HL-60 (cell line): ENCODE data around the gene PNMA6F.

Experiments used
- DNase-seq, 2 experiments: peaks; one replicate each; pipeline ENCODE4 v3.0.0-alpha.2; 2010 to 2020; ENCODE audit warnings: low read depth in 1 of 2, low spot score in 1 of 2
- H3K27ac ChIP-seq: fragments of 250-450 bp; sonication (Bioruptor Pico); replicated peaks from 2 replicates; pipeline ENCODE4 v1.5.1; 2020; ENCODE audit warnings: mild to moderate bottlenecking, moderate library complexity
- H3K27me3 ChIP-seq: fragments of 250-450 bp; sonication (Bioruptor Pico); 2 replicates; pipeline ENCODE4 v1.5.1; 2021; ENCODE audit warnings: mild to moderate bottlenecking, moderate library complexity; ENCODE audit not compliant: insufficient read depth, poor library complexity, severe bottlenecking
- H3K4me3 ChIP-seq: replicated peaks from 2 replicates; pipeline ENCODE4 v1.5.1; 2011; ENCODE audit warnings: mild to moderate bottlenecking, control low read depth, low read length; ENCODE audit not compliant: insufficient read depth
- CTCF ChIP-seq: IDR thresholded peaks from one replicate; pipeline ENCODE4 v1.5.1; 2011; ENCODE audit warnings: low read length, control low read depth, inconsistent platforms; ENCODE audit not compliant: insufficient read depth
- GABPA ChIP-seq: IDR thresholded peaks from 2 replicates; pipeline ENCODE4 v1.6.1; 2012; ENCODE audit warnings: low read depth
- POLR2AphosphoS5 ChIP-seq: IDR thresholded peaks from 2 replicates; pipeline ENCODE4 v1.6.1; 2012; ENCODE audit warnings: low read depth
- SPI1 ChIP-seq: IDR thresholded peaks from 2 replicates; pipeline ENCODE4 v1.6.1; 2012; ENCODE audit warnings: low read depth, mild to moderate bottlenecking, borderline replicate concordance
- TF ChIP-seq, protein P1 (sequence below): IDR thresholded peaks from 2 replicates; pipeline ENCODE4 v1.6.1; 2012; ENCODE audit warnings: low read depth; ENCODE audit not compliant: insufficient replicate concordance

Gene PNMA6F

GRCh38 chrX:153361781-153362397 lies 40.3 kb upstream of the PNMA6F start:
- no peak for TF ChIP-seq POLR2AphosphoS5
- TF ChIP-seq CTCF, result no peak
- TF ChIP-seq SPI1, result no peak
- TF ChIP-seq, protein P1, sequence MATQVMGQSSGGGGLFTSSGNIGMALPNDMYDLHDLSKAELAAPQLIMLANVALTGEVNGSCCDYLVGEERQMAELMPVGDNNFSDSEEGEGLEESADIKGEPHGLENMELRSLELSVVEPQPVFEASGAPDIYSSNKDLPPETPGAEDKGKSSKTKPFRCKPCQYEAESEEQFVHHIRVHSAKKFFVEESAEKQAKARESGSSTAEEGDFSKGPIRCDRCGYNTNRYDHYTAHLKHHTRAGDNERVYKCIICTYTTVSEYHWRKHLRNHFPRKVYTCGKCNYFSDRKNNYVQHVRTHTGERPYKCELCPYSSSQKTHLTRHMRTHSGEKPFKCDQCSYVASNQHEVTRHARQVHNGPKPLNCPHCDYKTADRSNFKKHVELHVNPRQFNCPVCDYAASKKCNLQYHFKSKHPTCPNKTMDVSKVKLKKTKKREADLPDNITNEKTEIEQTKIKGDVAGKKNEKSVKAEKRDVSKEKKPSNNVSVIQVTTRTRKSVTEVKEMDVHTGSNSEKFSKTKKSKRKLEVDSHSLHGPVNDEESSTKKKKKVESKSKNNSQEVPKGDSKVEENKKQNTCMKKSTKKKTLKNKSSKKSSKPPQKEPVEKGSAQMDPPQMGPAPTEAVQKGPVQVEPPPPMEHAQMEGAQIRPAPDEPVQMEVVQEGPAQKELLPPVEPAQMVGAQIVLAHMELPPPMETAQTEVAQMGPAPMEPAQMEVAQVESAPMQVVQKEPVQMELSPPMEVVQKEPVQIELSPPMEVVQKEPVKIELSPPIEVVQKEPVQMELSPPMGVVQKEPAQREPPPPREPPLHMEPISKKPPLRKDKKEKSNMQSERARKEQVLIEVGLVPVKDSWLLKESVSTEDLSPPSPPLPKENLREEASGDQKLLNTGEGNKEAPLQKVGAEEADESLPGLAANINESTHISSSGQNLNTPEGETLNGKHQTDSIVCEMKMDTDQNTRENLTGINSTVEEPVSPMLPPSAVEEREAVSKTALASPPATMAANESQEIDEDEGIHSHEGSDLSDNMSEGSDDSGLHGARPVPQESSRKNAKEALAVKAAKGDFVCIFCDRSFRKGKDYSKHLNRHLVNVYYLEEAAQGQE, result no peak
- Histone ChIP-seq H3K27ac (no peak overlapping the region), H3K27me3 (no peaks in the 10 kb centered on the region), H3K4me3 (no peak overlapping the region)
- no peak for DNase-seq

DNA sequence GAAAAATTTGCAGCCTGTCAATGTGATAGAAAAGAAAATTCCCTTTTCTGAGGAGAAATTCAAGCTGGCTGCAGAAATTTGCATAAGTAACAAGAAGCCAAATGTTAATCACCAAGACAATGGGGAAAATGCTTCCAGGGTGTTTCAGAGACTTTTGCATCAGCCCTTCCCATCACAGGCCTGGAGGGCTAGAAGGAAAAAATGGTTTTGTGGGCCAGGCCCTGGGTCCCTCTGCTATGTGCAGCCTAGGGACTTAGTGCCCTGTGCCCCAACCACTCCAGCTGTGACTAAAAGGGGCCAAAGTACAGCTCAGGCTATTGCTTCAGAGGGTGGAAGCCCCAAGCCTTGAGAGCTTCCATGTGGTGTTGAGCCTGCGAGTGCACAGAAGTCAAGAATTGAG lies 36.3 kb upstream of the PNMA6F start:
- TF ChIP-seq, protein P1, result no peak
- TF ChIP-seq SPI1 (no peak), POLR2AphosphoS5 (no peak), GABPA (no peak), CTCF (no peak)
- no peak for DNase-seq
- H3K27ac ChIP-seq, result no peak overlapping the region
- no peak overlapping the region for H3K4me3 ChIP-seq
- no peaks in the 10 kb centered on the region for H3K27me3 ChIP-seq

GRCh38 chrX:153353416-153353815 lies 31.8 kb upstream of the PNMA6F start:
- TF ChIP-seq, protein P1, result no peak
- no peak for TF ChIP-seq SPI1
- TF ChIP-seq POLR2AphosphoS5, result no peak
- no peak for TF ChIP-seq GABPA
- no peak for TF ChIP-seq CTCF
- H3K27me3 ChIP-seq, result no peaks in the 10 kb centered on the region
- no peak for DNase-seq
- no peak overlapping the region for H3K27ac ChIP-seq
- H3K4me3 ChIP-seq, result no peak overlapping the region
